Posterior vena cava (tissue), 2 donors: ENCODE data around the gene STX8. TPM values are rescaled to one million over a fixed set of nuclear protein-coding genes. Genes with fewer than 3 reads are reported as not detected.
"Not testable (repeated sequence)": the region's sequence is repeated elsewhere in the genome, so short reads cannot be mapped to it uniquely, and the experiment has no call there.

ENCODE experiments used
- DNase-seq: peaks from one replicate; pipeline ENCODE4 v3.0.0-alpha.2; 2020; ENCODE audit warnings: low spot score
- intact Hi-C, 2 donors: fragments of 100-400 bp; cut with DNase I; formaldehyde crosslinking; loops; one replicate each; pipeline versions ENCODE4 v1.14.1 to v1.14.2; 2022 to 2023
- total RNA-seq, 2 donors: library from RNA; stranded (reverse); fragmentation: NEBNext Ultra II Directional; extraction: Animal tissue kit (Norgen Biotek cat#: 25700); gene quantifications; one replicate each; pipeline ENCODE4 v1.2.1, GENCODE V29; 2021
- donor health status: DM: yes; HTN: yes; CAD: no.
- donor health status: DM: yes; HTN: yes; CAD: no.

Gene STX8
- total RNA-seq, 2 donors from 2014 or later = 55.2 to 80.4 TPM

DNA sequence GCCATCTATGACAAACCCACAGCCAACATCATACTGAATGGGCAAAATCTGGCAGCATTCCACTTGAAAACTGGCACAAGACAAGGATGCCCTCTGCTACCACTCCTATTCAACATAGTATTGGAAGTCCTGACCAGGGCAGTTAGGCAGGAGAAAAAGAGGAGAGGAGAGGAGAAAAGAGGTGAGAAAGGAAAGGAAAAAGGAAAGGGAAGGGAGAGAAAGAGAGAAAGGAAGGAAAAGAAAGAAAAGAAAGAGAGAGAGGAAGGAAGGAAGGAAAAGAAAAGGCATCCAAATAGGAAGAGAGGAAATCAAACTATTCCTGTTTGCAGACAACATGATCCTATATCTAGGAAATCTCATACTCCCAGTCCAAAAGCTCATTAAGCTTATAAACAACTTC, 11.5 kb downstream of the STX8 start:
- intact Hi-C loops = no loop called here
- no peak for DNase-seq

DNA sequence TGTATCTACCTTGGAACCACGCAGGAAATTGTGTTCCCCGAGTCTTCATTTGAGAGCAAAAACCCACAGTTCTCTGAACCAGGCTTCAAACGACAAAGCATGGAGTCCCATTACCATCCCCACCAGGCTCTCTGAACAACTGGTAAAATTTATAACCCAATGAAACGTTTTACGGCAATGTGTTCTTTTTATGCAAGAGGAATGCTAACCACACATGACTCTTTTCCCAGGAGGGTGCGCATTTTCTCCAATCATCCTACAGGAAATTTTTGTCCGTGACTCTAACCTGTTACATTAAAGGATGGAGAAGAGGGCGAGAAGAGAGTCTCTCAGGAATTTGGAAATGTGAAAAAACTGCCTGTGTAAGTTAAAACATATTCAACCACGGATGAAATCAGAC, 17.8 kb downstream of the STX8 start:
- intact Hi-C loops = no loop called here
- no peak for DNase-seq

- intact Hi-C loops = no loop called here
- DNase-seq = no peak
Observed at GRCh38 chr17:9557161-9557755, 18.4 kb downstream of the STX8 start.

DNA sequence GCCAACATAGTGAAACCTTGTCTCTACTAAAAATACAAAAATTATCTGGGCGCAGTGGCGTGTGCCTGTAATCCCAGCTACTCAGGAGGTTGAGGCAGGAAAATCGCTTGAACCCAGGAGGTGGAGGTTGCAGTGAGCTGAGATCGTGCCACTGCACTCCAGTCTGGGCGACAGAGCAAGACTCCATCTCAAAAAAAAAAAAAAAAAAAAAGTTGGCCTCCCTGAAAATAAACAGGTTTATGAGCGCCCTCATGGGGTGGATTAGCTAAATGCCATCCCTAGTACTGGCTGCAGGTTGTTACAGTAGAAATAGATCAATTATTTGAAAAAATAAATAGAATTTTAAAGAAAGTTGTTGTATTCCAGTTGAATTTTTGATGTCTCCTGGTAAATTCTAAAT, 20.9 kb downstream of the STX8 start:
- DNase-seq, intact Hi-C loops: not testable (repeated sequence)

DNA sequence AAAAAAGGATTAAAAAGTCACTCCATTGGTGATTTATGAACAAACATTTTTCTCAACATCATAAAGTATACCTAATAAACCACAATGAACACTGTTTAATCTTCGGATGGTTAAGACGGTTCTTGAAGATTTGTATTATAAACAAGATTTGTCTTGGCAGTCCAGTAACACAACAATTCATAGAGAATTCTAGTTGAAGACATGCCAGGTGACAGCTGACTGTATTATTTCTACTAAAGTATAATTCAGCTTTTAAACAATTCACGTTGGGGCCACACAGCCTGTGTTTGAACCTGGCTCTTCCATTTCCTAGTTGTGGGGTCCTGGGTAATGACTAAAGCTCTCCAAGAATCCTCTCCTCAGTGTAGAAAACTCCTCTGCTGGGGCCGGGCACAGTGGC, 22.0 kb downstream of the STX8 start:
- no peak for DNase-seq
- intact Hi-C loops = no loop called here

- intact Hi-C loops = no loop called here
Observed at GRCh38 chr17:9553181-9553580, 22.4 kb downstream of the STX8 start.

DNA sequence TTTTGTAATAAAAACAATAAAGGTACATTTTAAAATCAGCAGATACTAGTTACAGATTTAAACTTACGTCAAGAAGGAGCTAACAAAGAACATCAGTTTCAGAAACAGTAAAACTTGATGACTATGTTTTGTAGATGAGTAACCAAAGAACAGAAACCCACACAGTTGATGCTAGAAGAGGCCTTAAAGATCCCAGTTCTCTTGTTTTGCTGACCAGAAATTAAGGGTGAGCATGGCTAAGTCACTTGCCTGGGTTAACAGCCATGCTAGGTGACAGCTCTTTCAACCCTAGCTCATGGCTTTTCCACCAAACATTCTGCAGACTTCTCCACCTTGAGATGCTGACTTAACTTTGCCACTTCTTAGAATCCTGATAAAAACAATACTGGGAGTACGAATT, 26.4 kb downstream of the STX8 start:
- intact Hi-C loops = no loop called here
- DNase-seq = no peak

More at GRCh38 chr17:9553181-9553580, 22.4 kb downstream of the STX8 start:
- no peak for DNase-seq

- no peak for DNase-seq
- intact Hi-C loops = no loop called here
Observed at GRCh38 chr17:9544221-9544620, 31.4 kb downstream of the STX8 start.

- intact Hi-C loops = no loop called here
- no peak for DNase-seq
Observed at GRCh38 chr17:9541718-9542117, 33.9 kb downstream of the STX8 start.

GRCh38 chr17:9538626-9539025, 37.0 kb downstream of the STX8 start:
- DNase-seq = no peak
- intact Hi-C loops = no loop called here

DNA sequence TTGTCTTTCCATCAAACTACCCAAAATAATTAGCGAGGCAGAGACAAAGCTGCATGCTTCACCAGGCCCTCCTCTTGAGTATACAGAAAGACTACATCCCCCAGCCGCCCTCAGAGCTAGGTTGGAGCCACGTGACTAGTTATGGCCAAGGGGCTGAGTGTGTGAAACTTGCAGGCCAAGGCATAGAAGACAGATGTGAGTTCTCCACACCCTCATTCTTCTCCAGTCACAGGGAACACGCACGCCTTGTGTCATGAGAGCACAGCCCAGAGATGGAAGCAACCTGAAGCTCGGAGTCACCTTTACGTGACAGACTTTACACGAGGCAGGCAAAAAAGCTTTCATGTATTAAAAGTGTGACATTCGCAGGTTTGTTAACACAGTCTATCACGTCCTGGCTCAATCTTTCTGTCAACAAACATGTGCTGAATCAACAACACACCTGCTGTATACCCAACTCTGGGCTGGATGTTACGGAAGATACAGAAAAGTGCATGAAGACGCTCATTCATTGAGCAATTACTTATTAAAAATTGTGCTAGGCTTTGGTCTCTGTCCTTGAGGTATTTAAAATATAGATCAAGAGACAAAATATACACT, 38.3 kb downstream of the STX8 start:
- intact Hi-C loops = no loop called here
- no peak for DNase-seq

DNA sequence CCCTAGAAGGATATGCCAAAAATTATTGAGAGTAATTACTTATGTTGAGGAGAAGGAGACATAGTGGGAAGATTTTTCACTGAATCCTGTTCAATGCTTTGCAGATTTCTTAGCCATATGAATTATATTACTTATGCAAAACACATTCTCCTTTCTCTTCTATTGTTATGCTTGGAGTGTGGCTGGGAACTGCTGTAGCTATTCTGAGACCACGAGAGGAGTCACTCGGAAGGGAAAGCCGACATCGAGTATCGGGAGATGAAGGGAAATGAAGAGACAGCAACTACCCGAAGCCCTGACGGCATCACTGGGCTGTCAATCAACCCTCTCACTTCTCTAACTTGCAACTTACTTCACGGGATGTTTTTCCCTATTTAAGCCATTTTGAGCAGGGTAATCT, 39.6 kb downstream of the STX8 start:
- intact Hi-C loops = no loop called here

GRCh38 chr17:9533441-9533840, 42.2 kb downstream of the STX8 start:
- intact Hi-C loops = no loop called here
- no peak for DNase-seq

More for the DNA sequence above, 39.6 kb downstream of the STX8 start:
- DNase-seq = no peak

DNA sequence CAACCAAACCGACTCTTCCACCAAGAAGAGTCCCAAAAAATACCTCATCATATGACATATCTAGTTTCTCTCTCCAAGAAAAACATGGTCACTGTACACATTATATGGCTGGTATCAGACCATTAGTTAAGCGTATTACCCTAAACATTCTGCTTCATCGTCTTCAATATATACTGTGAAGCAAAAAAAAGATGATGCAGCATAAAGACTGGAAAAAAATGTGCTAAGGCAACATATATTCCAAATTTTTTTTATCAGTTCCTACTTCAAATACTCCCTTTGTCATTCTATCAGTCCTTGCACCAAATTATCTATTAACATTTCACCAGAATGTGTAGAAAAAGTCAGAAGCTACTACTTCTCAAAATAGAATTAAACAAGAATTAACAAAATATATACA, 42.9 kb downstream of the STX8 start:
- no peak for DNase-seq
- intact Hi-C loops = no loop called here

GRCh38 chr17:9531034-9531433, 44.6 kb downstream of the STX8 start:
- DNase-seq = no peak
- intact Hi-C loops = no loop called here

- intact Hi-C loops = no loop called here
- no peak for DNase-seq
Observed at GRCh38 chr17:9529033-9529700, 46.5 kb downstream of the STX8 start.

- intact Hi-C loops = no loop called here
Observed at GRCh38 chr17:9527788-9528187, 47.8 kb downstream of the STX8 start.

DNA sequence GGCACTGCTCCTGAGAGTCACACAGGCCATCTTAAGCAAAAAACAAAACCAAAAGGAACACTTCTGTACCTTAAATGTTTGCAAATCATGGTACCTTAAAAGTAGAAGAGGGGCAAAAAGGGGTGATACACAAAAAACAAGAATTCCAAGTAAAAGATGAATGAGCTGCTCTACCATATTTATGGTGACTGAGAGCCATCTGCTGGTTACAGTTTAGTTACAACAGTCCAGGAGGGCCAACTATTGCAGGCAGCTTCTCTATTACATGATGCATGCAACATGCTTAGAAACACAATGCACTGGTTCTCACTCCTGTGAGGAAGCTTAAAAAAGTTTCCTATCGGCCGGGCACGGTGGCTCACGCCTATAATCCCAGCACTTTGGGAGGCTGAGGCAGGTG, 53.5 kb downstream of the STX8 start:
- intact Hi-C loops = loop anchor here (5.0 kb wide), 2 partner anchors 525 to 530 kb away; no protein-coding TSS in a partner anchor
- no peak for DNase-seq

More at GRCh38 chr17:9527788-9528187, 47.8 kb downstream of the STX8 start:
- no peak for DNase-seq

GRCh38 chr17:9521062-9521461, 54.6 kb downstream of the STX8 start:
- DNase-seq = no peak
- intact Hi-C loops = loop anchor here (5.0 kb wide), 2 partner anchors 524 to 529 kb away; no protein-coding TSS in a partner anchor

GRCh38 chr17:9520649-9521048, 55.0 kb downstream of the STX8 start:
- no peak for DNase-seq
- intact Hi-C loops = loop anchor here (5.0 kb wide), 2 partner anchors 523 to 528 kb away; no protein-coding TSS in a partner anchor
